Measurements from ENCODE around the gene LCLAT1. TPM values are rescaled to one million over a fixed set of nuclear protein-coding genes. Genes with fewer than 3 reads are reported as not detected.
"Not testable (repeated sequence)": the region's sequence is repeated elsewhere in the genome, so short reads cannot be mapped to it uniquely, and the experiment has no call there.

The LCLAT1 gene
- total RNA-seq, 1 experiment from 2014 or later = 24.9 TPM

GRCh38 chr2:30487603-30488002 is 40.6 kb downstream of the LCLAT1 start:
- DNase-seq (ENCODE audit: low read depth) = no peak

GRCh38 chr2:30488012-30488659 is 41.1 kb downstream of the LCLAT1 start:
- DNase-seq (ENCODE audit: low read depth) = no peak

GRCh38 chr2:30491225-30491624 is 44.2 kb downstream of the LCLAT1 start:
- DNase-seq (ENCODE audit: low read depth) = no peak

GRCh38 chr2:30492185-30492584 is 45.1 kb downstream of the LCLAT1 start:
- DNase-seq (ENCODE audit: low read depth) = no peak

- peak; percentile 15 for DNase-seq (ENCODE audit: low read depth)
These were observed 45.6 kb downstream of the LCLAT1 start for GRCh38 chr2:30492619-30493018.

- no peak for DNase-seq (ENCODE audit: low read depth)
These were observed 46.4 kb downstream of the LCLAT1 start for GRCh38 chr2:30493440-30493839.

- DNase-seq (ENCODE audit: low read depth) = not testable (repeated sequence)
These were observed 48.9 kb downstream of the LCLAT1 start for GRCh38 chr2:30495896-30496295.

GRCh38 chr2:30499681-30500080 is 52.6 kb downstream of the LCLAT1 start:
- DNase-seq (ENCODE audit: low read depth) = no peak

- no peak for DNase-seq (ENCODE audit: low read depth)
These were observed 53.7 kb downstream of the LCLAT1 start for GRCh38 chr2:30500699-30501098.

- DNase-seq (ENCODE audit: low read depth) = no peak
These were observed 55.3 kb downstream of the LCLAT1 start for GRCh38 chr2:30502310-30502709.

- no peak for DNase-seq (ENCODE audit: low read depth)
These were observed 56.1 kb downstream of the LCLAT1 start for GRCh38 chr2:30503007-30503694.

GRCh38 chr2:30503695-30504052 is 56.6 kb downstream of the LCLAT1 start:
- no peak for DNase-seq (ENCODE audit: low read depth)

- DNase-seq (ENCODE audit: low read depth) = no peak
These were observed 57.7 kb downstream of the LCLAT1 start for GRCh38 chr2:30504731-30505130.

- DNase-seq (ENCODE audit: low read depth) = no peak
These were observed 58.6 kb downstream of the LCLAT1 start for GRCh38 chr2:30505500-30506180.

GRCh38 chr2:30507460-30507859 is 60.4 kb downstream of the LCLAT1 start:
- DNase-seq (ENCODE audit: low read depth) = not testable (repeated sequence)

- no peak for DNase-seq (ENCODE audit: low read depth)
These were observed 62.7 kb downstream of the LCLAT1 start for GRCh38 chr2:30509716-30510115.

GRCh38 chr2:30510409-30510808 is 63.4 kb downstream of the LCLAT1 start:
- DNase-seq (ENCODE audit: low read depth) = no peak

GRCh38 chr2:30511122-30512083 is 64.4 kb downstream of the LCLAT1 start:
- peak; percentile 71 for DNase-seq (ENCODE audit: low read depth)

GRCh38 chr2:30512243-30512886 is 65.3 kb downstream of the LCLAT1 start:
- no peak for DNase-seq (ENCODE audit: low read depth)

- DNase-seq (ENCODE audit: low read depth) = not testable (repeated sequence)
These were observed 66.6 kb downstream of the LCLAT1 start for GRCh38 chr2:30513649-30514048.

Measured in LHCN-M2 (cell line).